ENCODE measurements around the gene PRICKLE4.
A peak's percentile ranks its signal among the peaks of the same experiment; 100 is the strongest.

PRICKLE4 gene

GRCh38 chr6:41746107-41746506 is 34.5 kb upstream of the PRICKLE4 start:
- no peak for DNase-seq

- DNase-seq, result no peak
Observed at GRCh38 chr6:41747256-41748101, 33.1 kb upstream of the PRICKLE4 start, which contains the start of gene PGC. Gene PGC, minus strand, starts transcription at chr6:41747397. Its CDS starts 63 bp downstream, at chr6:41747334.

- DNase-seq, result no peak
Observed at GRCh38 chr6:41748102-41748477, 32.5 kb upstream of the PRICKLE4 start.

- no peak for DNase-seq
Observed at GRCh38 chr6:41748542-41748941, 32.0 kb upstream of the PRICKLE4 start.

- DNase-seq, result no peak
Observed at GRCh38 chr6:41750374-41750773, 30.2 kb upstream of the PRICKLE4 start.

- DNase-seq, result no peak
Observed at GRCh38 chr6:41755895-41756294, 24.7 kb upstream of the PRICKLE4 start.

GRCh38 chr6:41756354-41756753 is 24.2 kb upstream of the PRICKLE4 start:
- no peak for DNase-seq

- DNase-seq, result no peak
Observed at GRCh38 chr6:41757271-41757670, 23.3 kb upstream of the PRICKLE4 start.

- DNase-seq, result no peak
Observed at GRCh38 chr6:41757931-41758640, 22.5 kb upstream of the PRICKLE4 start.

- no peak for DNase-seq
Observed at GRCh38 chr6:41758641-41759035, 21.9 kb upstream of the PRICKLE4 start.

GRCh38 chr6:41759106-41759904 is 21.3 kb upstream of the PRICKLE4 start:
- no peak for DNase-seq

- DNase-seq, result no peak
Observed at GRCh38 chr6:41759905-41760579, 20.5 kb upstream of the PRICKLE4 start.

GRCh38 chr6:41763470-41763869 is 17.1 kb upstream of the PRICKLE4 start:
- DNase-seq, result peak; percentile 23

GRCh38 chr6:41766043-41766664 is 14.4 kb upstream of the PRICKLE4 start:
- DNase-seq, result peak; percentile 21

GRCh38 chr6:41767112-41767833 is 13.3 kb upstream of the PRICKLE4 start:
- DNase-seq, result peak; percentile 23

- no peak for DNase-seq
Observed at GRCh38 chr6:41768545-41769308, 11.9 kb upstream of the PRICKLE4 start.

- DNase-seq, result no peak
Observed at GRCh38 chr6:41769376-41769775, 11.2 kb upstream of the PRICKLE4 start.

GRCh38 chr6:41770381-41771057 is 10.1 kb upstream of the PRICKLE4 start:
- no peak for DNase-seq

GRCh38 chr6:41771058-41771983 is 9.3 kb upstream of the PRICKLE4 start:
- DNase-seq, result no peak

All from suppressor macrophage treated with lipopolysaccharide for 4 hours (primary cell).